ENCODE results near the gene MTRFR.

MTRFR gene

GRCh38 chr12:123280971-123281370, 47.7 kb downstream of the MTRFR start:
- Histone ChIP-seq H3K9me3 (no peaks in the 10 kb centered on the region), H3K4me1 (no peaks in the 10 kb centered on the region), H3K4me3 (no peak overlapping the region), H3K36me3 (no peaks in the 10 kb centered on the region), H3K27me3 (no peaks in the 10 kb centered on the region), H3K27ac (no peak overlapping the region)
- no peak for TF ChIP-seq CTCF (IDR thresholded peaks at IDR 0.05)
- no peak for DNase-seq
- intact Hi-C loops (cut with DNase I; ENCODE audit: low total_unique reads) = no loop called here

GRCh38 chr12:123282111-123282510, 48.9 kb downstream of the MTRFR start:
- intact Hi-C loops (cut with DNase I; ENCODE audit: low total_unique reads) = no loop called here
- Histone ChIP-seq H3K36me3 (no peaks in the 10 kb centered on the region), H3K27me3 (no peaks in the 10 kb centered on the region), H3K4me1 (no peaks in the 10 kb centered on the region), H3K27ac (no peak overlapping the region), H3K4me3 (no peak overlapping the region), H3K9me3 (no peaks in the 10 kb centered on the region)
- no peak for DNase-seq
- TF ChIP-seq CTCF (IDR thresholded peaks at IDR 0.05) = no peak

GRCh38 chr12:123283461-123283860, 50.2 kb downstream of the MTRFR start:
- DNase-seq = no peak
- H3K27ac ChIP-seq = no peak overlapping the region
- H3K27me3 ChIP-seq = no peaks in the 10 kb centered on the region
- H3K4me1 ChIP-seq = no peaks in the 10 kb centered on the region
- no peak for TF ChIP-seq CTCF (IDR thresholded peaks at IDR 0.05)
- intact Hi-C loops (cut with DNase I; ENCODE audit: low total_unique reads) = no loop called here
- no peaks in the 10 kb centered on the region for H3K9me3 ChIP-seq
- H3K4me3 ChIP-seq = no peak overlapping the region
- no peaks in the 10 kb centered on the region for H3K36me3 ChIP-seq

- Histone ChIP-seq H3K9me3 (no peaks in the 10 kb centered on the region), H3K27ac (no peak overlapping the region), H3K27me3 (no peaks in the 10 kb centered on the region), H3K4me1 (no peaks in the 10 kb centered on the region), H3K4me3 (no peak overlapping the region), H3K36me3 (peaks cover 0 to 2% (median 0%) of the 10 kb centered on the region in 3 donors)
- TF ChIP-seq CTCF (IDR thresholded peaks at IDR 0.05) = no peak
- no peak for DNase-seq
- intact Hi-C loops (cut with DNase I; ENCODE audit: low total_unique reads) = no loop called here
These were observed 51.4 kb downstream of the MTRFR start for GRCh38 chr12:123284669-123285068.

GRCh38 chr12:123286652-123287373, 53.6 kb downstream of the MTRFR start:
- no peak overlapping the region for H3K27ac ChIP-seq
- H3K36me3 ChIP-seq = peaks cover 0 to 11% (median 6%) of the 10 kb centered on the region in 3 donors
- no peak for DNase-seq
- intact Hi-C loops (cut with DNase I; ENCODE audit: low total_unique reads) = no loop called here
- no peak overlapping the region for H3K4me3 ChIP-seq
- H3K27me3 ChIP-seq = no peaks in the 10 kb centered on the region
- TF ChIP-seq CTCF (IDR thresholded peaks at IDR 0.05) = no peak
- no peaks in the 10 kb centered on the region for H3K4me1 ChIP-seq
- no peaks in the 10 kb centered on the region for H3K9me3 ChIP-seq
